Measurements from ENCODE around the gene DNHD1. TPM values are rescaled to one million over a fixed set of nuclear protein-coding genes. Genes with fewer than 3 reads are reported as not detected.

The DNHD1 gene, protein sequence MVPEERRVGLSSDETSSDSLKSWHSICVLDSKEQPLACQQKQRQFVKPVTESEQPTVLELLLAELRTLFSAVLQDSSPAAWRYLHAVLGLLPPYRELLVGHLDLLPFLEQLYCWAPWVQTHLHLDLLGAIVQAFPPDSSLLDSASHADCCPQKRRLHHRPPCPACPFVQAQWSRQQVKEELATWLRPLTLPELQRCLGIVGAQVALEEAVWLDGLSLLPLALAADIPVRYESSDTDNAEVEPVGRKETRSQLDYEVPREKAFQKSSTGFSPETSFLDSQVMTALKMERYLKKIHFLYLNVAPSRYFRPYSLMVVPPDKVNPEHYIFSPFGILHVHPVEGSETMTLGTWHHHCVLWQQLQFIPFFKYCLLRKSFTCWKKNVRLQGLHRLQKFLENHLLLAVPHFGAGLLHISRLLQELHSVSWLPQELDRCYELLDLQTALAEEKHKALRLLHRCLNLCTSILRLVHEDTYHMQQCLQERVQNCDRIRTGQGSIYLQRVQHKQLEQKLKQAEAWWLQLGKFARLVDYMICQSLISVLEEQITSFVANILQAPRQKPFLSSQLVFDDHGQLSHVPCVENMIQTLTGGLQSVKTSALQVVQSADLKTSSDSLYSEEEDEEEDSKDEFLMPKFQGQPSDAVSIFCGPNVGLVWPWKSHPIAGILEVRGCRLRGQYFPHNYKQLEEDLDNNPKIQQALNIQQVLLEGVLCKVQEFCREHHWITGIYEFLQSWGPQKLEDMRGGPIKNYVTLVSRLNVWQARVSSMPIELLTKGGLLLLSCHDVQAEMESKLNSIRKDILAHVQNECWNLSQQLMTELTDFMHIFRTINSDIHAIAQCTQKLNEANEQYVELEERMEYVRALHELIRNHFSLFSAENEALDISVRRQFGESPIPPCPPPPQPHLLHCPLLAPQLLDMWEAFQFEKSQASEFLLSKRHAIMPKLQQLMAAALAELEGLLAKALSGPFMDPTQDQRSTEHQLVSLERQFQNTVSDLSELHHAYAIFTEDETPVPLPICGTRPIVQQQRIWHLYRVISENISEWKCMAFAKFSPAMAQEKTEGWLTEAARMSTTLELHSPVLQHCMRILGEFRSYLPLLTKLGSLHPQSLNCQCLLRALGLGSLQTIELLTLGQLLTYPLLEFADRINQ (N-terminal part only)
- 10 to 100 TPM; 18.2 to 19.3 TPM for total RNA-seq

DNA sequence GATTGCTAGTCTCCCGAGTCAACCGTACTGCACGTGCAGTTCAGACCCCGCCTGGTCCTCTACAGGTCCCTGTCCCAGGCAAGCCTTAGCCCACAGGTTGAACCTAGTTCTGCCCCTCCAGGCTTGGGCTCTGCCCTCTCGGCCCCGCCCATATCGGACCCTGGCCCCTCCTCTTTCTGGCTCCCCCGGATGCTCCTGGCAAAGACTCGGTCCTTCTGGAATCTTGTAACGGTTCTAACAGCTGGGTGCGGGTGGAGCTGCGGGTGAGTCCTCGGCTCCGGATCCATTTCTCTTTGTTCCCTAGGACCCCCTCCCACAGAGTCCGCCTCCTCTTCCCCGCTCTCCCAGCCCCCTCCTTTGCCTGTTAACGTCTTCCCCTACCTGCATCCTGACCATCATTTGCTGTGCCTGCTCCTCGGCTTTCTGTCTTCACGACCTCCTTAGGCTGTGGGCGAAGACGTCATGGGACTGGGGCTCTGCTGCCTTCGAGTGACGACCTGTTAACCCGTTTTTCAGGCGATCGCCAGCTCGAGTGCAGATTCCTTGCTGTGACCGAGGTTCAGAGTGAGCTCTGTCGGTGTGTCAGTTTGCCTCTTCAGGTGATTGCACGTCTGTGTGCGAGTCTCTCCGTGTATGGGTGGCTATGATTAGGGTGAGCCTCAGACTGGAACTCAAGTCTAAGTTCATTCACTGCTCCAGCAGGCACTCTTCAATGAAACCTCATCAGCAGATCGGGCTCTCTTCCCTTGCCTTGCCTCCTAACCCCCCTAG is at the start of gene DNHD1:
Gene DNHD1 (plus strand): TSS at position 212 of the 771 bp plus-strand sequence. CDS start 936 bp downstream, outside the sequence.
- intact Hi-C loops (cut with micrococcal nuclease): no loop called here
- Mint-ChIP-seq H3K36me3 (ENCODE audit: low read depth) (peaks cover 11% of the 10 kb centered on the region), H3K27me3 (ENCODE audit: low read depth) (no peaks in the 10 kb centered on the region), H3K4me3 (no peak within 1 kb of the TSS), H3K27ac (no peak within 1 kb of the TSS), H3K4me1 (ENCODE audit: low read depth) (no peaks in the 10 kb centered on the region), H3K9me3 (no peaks in the 10 kb centered on the region)
- CTCF ChIA-PET: no interaction called here
- no peak for DNase-seq

DNA sequence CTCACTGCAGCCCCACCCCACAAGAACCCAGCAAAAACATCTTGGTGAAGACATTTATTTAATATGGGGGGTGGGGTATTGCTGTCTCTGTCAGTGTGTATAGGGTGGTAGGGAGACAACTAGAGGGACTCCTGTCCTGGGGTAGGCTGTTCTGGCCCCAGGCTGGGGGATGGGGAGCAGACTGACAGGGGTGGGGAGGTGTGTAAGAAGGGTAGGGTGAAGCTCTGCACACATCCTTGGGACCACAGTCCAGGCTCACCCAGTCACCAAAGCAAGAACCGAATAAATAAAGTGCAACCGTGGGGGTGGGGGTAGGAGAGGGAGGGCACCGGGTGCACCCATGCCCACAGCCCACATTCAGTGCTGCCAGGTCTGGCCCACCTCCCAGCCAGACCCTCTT is 48.5 kb upstream of the DNHD1 start:
- H3K4me3 Mint-ChIP-seq: no peak overlapping the region
- H3K9me3 Mint-ChIP-seq: no peaks in the 10 kb centered on the region
- no peak for DNase-seq
- H3K27me3 Mint-ChIP-seq (ENCODE audit: low read depth): no peaks in the 10 kb centered on the region
- H3K27ac Mint-ChIP-seq: no peak overlapping the region
- no peaks in the 10 kb centered on the region for H3K4me1 Mint-ChIP-seq (ENCODE audit: low read depth)
- intact Hi-C loops (cut with micrococcal nuclease): no loop called here
- CTCF ChIA-PET: interaction anchor here (0.9 to 12.8 kb wide), 3 partner anchors 19 to 86 kb away, joined by 3 to 736 read pairs (median 5); partner anchors contain the start of gene SMPD1
- no peaks in the 10 kb centered on the region for H3K36me3 Mint-ChIP-seq (ENCODE audit: low read depth)

DNA sequence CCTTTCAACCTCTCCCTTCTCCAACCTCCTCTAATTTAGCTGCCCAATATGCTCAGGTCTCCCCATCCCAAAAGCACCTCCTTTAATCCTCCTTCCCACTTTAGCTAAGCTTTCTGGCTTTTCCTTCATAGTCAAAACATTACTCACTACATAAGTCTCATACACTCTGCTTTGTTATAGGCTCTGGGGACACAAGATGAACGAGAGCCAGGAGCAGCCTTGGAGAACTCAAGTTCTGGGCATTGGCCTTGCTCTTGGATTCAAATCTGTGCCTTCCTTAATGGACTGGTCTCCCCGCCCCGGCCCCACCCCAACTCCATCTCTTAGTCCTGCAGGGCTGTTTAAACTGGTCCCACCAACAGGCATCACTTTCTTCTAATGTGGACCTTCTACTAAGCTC is 44.9 kb upstream of the DNHD1 start:
- Mint-ChIP-seq H3K4me1 (ENCODE audit: low read depth) (no peaks in the 10 kb centered on the region), H3K36me3 (ENCODE audit: low read depth) (peaks cover 2% of the 10 kb centered on the region), H3K27ac (no peak overlapping the region), H3K9me3 (no peaks in the 10 kb centered on the region), H3K27me3 (ENCODE audit: low read depth) (no peaks in the 10 kb centered on the region), H3K4me3 (no peak overlapping the region)
- intact Hi-C loops (cut with micrococcal nuclease): no loop called here
- DNase-seq: no peak
- CTCF ChIA-PET: interaction anchor here (0.6 to 2.4 kb wide), 4 partner anchors 9 to 98 kb away, joined by 3 to 12 read pairs (median 6); no protein-coding TSS in a partner anchor

DNA sequence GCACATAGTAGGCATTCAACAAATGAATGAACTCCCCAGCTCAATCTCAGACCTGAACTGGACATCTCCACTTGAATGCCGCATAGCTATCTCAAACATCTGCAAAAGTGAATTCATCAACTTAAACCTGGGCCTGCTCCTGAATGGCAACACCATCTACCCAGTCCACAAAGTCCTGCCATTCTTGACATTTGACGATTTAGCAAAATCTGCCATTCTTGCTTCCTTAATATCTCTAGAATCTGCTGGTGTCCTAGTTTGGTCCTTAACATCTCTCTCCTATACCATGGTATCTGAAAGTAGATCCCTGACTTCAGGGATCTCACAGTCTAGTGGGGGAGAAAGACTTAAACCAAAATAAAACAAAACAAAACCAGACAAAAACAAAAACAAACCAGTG is 43.9 kb upstream of the DNHD1 start:
- Mint-ChIP-seq H3K4me3 (no peak overlapping the region), H3K36me3 (ENCODE audit: low read depth) (peaks cover 2% of the 10 kb centered on the region), H3K9me3 (no peaks in the 10 kb centered on the region), H3K27ac (no peak overlapping the region), H3K4me1 (ENCODE audit: low read depth) (no peaks in the 10 kb centered on the region), H3K27me3 (ENCODE audit: low read depth) (no peaks in the 10 kb centered on the region)
- DNase-seq: no peak
- CTCF ChIA-PET: interaction anchor here (1.2 to 2.4 kb wide), 4 partner anchors 10 to 99 kb away, joined by 3 to 12 read pairs (median 4); no protein-coding TSS in a partner anchor
- intact Hi-C loops (cut with micrococcal nuclease): no loop called here

DNA sequence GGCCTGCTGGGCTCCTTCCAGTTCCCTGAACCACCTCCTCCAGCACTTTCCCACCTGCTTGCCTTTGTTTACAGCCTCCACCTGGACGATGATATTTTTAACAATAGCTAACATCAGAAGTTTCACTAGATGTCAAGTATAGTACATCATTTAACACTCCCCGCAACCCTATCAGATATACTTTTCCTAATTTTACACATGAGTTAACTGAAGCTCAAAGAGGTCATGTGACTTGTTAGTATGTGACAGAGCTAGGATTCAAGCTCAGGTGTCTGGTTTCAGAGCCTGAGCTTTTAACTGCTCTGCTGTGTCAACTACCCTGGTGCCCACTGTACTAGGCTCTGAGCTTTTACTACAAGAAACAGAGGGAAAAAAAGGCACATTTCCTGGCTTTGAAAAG is 42.0 kb upstream of the DNHD1 start:
- DNase-seq: no peak
- CTCF ChIA-PET: interaction anchor here (1.0 to 1.5 kb wide), 5 partner anchors 9 to 76 kb away, joined by 3 to 12 read pairs (median 4); no protein-coding TSS in a partner anchor
- no peaks in the 10 kb centered on the region for H3K9me3 Mint-ChIP-seq
- H3K4me1 Mint-ChIP-seq (ENCODE audit: low read depth): no peaks in the 10 kb centered on the region
- H3K4me3 Mint-ChIP-seq: no peak overlapping the region
- H3K27me3 Mint-ChIP-seq (ENCODE audit: low read depth): no peaks in the 10 kb centered on the region
- H3K36me3 Mint-ChIP-seq (ENCODE audit: low read depth): peaks cover 2% of the 10 kb centered on the region
- intact Hi-C loops (cut with micrococcal nuclease): no loop called here
- no peak overlapping the region for H3K27ac Mint-ChIP-seq

DNA sequence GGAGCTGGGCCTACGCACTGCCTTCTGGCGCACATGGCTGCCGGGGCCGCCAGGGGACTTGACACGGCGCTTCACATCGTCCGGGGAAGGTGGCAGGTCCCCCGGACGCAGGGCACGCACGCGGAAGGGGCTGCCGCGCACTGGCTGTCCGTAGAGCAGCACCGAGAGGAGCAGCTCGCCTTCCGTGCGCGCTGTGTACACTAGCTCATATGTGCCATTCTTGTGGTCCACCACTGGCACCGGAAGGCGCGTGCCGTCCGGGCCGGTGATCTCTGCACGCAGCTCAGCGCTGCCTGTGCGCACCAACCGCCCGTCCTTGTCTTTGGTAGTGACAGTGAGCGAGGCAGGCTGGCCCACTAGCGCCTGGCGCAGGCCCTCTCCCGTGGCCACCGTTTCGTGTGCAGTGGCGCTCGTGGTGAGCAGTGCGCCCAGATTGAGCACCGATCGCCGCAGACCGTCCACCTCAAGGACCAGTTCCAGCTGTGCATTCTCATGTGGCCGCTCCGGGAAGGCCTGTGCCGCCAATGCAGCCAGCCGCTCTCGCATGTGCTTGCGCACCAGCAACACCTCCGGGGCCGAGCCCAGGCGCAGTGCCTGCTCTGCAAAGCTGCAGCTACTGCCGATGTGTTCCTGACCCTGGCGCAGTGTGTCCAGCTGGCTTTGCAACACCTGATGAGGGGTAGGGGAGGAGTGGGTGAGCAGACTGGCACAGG is 40.6 kb upstream of the DNHD1 start:
- Mint-ChIP-seq H3K27me3 (ENCODE audit: low read depth) (no peaks in the 10 kb centered on the region), H3K4me1 (ENCODE audit: low read depth) (no peaks in the 10 kb centered on the region), H3K36me3 (ENCODE audit: low read depth) (peaks cover 4% of the 10 kb centered on the region), H3K4me3 (no peak overlapping the region), H3K9me3 (no peaks in the 10 kb centered on the region), H3K27ac (no peak overlapping the region)
- intact Hi-C loops (cut with micrococcal nuclease): no loop called here
- CTCF ChIA-PET: interaction anchor here (1.1 to 1.9 kb wide), 3 partner anchors 13 to 78 kb away, joined by 3 to 6 read pairs (median 5); no protein-coding TSS in a partner anchor
- DNase-seq: no peak

DNA sequence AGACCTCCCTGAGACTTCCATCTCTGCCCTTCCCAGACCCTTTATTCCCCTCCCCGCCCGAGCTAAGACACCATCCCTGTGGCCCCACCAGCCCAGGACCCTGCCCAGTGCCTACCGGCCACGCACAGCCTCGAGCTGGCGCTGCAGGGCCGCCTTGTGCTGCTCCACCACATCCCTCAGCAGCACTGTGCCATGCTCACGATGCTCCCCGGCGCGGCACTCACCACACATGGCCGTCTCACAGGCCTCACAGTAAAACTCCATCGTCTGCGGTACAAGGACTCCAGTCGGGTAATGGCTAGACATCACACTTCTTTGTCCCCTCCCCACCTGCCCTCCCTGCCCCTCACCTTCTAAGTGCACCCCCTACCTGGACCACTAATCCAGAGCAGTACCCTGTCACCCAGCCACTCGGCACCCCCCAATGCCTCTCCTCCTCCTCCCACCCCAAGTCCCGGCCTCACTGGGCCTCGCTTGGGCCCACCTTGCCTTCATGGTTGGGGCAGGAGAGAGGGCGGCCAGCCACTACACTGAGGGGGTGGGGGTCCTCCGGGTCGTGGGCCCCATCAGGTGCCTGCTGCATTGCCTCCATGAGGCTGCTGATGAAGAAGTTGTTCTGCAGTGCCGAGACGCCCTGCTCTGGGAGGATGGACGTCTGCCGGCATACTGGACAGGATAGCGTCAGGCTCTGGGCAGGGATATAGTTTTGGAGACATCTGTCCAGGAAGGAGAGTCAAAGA is 39.3 kb upstream of the DNHD1 start:
- no peak overlapping the region for H3K27ac Mint-ChIP-seq
- H3K9me3 Mint-ChIP-seq: no peaks in the 10 kb centered on the region
- H3K36me3 Mint-ChIP-seq (ENCODE audit: low read depth): peaks cover 4% of the 10 kb centered on the region
- intact Hi-C loops (cut with micrococcal nuclease): no loop called here
- H3K4me1 Mint-ChIP-seq (ENCODE audit: low read depth): no peaks in the 10 kb centered on the region
- no peaks in the 10 kb centered on the region for H3K27me3 Mint-ChIP-seq (ENCODE audit: low read depth)
- no peak for DNase-seq
- no peak overlapping the region for H3K4me3 Mint-ChIP-seq
- CTCF ChIA-PET: interaction anchor here (1.1 to 1.9 kb wide), 2 partner anchors 14 to 79 kb away, joined by 5 to 6 read pairs; no protein-coding TSS in a partner anchor

DNA sequence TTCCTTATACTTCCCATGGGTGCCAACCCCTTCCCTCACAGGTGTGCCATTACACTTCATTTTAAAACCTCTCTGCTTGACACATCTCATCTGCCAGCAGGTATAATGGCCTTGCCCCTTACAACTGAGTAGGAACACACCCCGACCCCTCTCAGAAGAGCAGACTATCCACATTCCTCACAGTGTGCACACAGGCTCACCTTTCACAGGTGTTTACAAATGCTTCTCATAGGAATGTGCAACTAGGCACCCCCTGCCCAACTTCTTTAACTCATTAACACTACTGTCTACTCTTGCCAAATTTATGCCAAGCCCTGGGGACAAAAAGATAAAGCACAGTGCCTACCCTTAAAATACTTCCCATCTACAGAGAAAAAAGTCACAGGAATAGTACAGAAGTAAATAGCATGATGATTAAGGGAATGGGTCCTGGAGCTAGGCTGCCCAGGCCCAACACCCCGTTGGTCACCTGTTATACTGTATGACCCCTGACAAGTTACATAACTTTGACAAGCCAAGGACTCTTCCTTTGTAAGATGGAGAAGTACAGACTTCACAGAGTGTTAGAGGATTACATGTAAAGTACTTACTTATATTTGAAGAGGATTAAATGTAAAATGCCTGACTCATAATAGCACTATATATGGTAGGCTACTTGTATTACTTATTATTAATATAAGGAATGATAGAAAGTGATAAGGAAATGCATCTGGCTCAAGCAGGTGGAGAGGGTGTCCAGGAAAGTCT is 38.6 kb upstream of the DNHD1 start:
- no peak overlapping the region for H3K4me3 Mint-ChIP-seq
- no peaks in the 10 kb centered on the region for H3K27me3 Mint-ChIP-seq (ENCODE audit: low read depth)
- H3K4me1 Mint-ChIP-seq (ENCODE audit: low read depth): no peaks in the 10 kb centered on the region
- CTCF ChIA-PET: interaction anchor here (1.9 kb wide), 1 partner anchor 15 kb away, joined by 7 read pairs; no protein-coding TSS in a partner anchor
- H3K27ac Mint-ChIP-seq: no peak overlapping the region
- no peak for DNase-seq
- H3K36me3 Mint-ChIP-seq (ENCODE audit: low read depth): peaks cover 4% of the 10 kb centered on the region
- intact Hi-C loops (cut with micrococcal nuclease): no loop called here
- H3K9me3 Mint-ChIP-seq: no peaks in the 10 kb centered on the region

DNA sequence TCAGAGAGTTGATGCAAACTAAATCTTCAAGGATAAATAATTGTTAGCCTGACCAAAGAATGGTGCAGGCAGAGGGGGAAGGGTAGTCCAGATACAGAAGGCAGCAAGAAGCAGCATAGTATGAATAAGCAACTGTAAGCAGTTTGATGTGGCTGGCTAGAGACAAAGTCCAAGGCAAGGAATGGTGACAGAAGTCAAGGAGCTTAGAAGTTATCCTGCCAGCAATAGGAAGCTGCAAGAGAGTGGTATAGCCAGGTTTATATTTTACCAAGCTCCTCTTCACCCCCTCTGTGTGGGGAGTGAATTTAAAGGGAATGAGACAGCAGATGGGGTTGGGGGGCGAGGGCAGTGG is 38.0 kb upstream of the DNHD1 start:
- Mint-ChIP-seq H3K9me3 (no peaks in the 10 kb centered on the region), H3K36me3 (ENCODE audit: low read depth) (peaks cover 4% of the 10 kb centered on the region), H3K27me3 (ENCODE audit: low read depth) (no peaks in the 10 kb centered on the region), H3K4me1 (ENCODE audit: low read depth) (no peaks in the 10 kb centered on the region), H3K4me3 (no peak overlapping the region), H3K27ac (no peak overlapping the region)
- no peak for DNase-seq
- intact Hi-C loops (cut with micrococcal nuclease): no loop called here
- CTCF ChIA-PET: interaction anchor here (1.9 kb wide), 1 partner anchor 16 kb away, joined by 7 read pairs; no protein-coding TSS in a partner anchor
